Fibroblast of villous mesenchyme (primary cell): Measurements from ENCODE around the gene GIPC3. TPM values are rescaled to one million over a fixed set of nuclear protein-coding genes. Genes with fewer than 3 reads are reported as not detected.

Experiments
- DNase-seq: peaks from one replicate; pipeline ENCODE4 v3.0.0-alpha.2; 2010; ENCODE audit warnings: low read depth
- H3K4me3 ChIP-seq: 2 replicates; pipeline ENCODE4 v1.5.1; 2011; ENCODE audit warnings: low read depth, mild to moderate bottlenecking, low read length
- total RNA-seq: library from RNA; depleted of rRNA; stranded (reverse); fragments of >200 nt; gene quantifications from 2 replicates; pipeline ENCODE4 v1.2.3, GENCODE V29; 2012
- TF ChIP-seq, protein P1 (sequence below): IDR thresholded peaks from 2 replicates; pipeline ENCODE4 v1.5.1; 2012; ENCODE audit warnings: low read depth, mild to moderate bottlenecking, low read length; ENCODE audit not compliant: insufficient read depth

GIPC3 gene
- total RNA-seq, 1 donor: 0.43 TPM

DNA sequence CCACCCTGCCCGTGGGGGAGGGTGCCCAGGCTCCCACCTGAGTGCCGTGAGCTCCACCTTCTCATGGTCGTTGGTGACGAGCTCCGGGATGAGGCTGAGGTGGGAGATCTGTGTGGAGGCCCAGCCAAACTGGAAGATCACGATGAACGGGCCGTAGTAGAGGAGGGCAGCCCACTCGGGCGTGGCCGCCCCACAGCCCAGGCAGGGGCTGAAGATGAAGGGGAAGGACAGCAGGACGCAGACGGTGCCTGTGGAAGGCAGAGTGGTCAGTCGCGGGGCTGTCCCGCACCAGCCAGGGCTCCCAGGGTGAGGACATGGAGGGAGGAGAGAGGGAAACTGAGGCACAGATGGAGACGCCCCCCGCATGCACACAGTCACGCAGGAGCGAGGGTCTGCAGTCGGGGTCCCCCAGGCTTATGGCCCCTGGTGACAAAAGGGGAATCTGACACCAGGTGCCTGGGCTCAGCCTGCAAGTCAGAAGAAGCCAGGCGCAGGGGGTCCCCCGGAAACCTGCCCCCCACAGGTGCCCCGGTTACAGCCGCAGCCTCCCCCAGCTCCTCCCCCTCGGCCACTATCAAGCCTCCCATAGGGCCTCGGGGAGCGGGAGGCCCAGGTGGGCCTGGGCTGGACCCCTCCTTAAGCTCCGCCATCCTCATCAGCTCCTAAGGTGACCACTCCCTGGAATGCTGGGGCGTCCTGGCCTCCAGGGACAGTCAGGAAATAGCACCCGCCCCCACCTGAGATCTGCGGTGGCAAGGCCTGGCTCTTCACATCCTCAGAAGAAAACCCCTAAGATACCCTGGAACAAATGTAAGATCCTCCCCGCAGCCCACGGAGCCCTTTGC, 34.1 kb upstream of the GIPC3 start:
- TF ChIP-seq, protein P1, sequence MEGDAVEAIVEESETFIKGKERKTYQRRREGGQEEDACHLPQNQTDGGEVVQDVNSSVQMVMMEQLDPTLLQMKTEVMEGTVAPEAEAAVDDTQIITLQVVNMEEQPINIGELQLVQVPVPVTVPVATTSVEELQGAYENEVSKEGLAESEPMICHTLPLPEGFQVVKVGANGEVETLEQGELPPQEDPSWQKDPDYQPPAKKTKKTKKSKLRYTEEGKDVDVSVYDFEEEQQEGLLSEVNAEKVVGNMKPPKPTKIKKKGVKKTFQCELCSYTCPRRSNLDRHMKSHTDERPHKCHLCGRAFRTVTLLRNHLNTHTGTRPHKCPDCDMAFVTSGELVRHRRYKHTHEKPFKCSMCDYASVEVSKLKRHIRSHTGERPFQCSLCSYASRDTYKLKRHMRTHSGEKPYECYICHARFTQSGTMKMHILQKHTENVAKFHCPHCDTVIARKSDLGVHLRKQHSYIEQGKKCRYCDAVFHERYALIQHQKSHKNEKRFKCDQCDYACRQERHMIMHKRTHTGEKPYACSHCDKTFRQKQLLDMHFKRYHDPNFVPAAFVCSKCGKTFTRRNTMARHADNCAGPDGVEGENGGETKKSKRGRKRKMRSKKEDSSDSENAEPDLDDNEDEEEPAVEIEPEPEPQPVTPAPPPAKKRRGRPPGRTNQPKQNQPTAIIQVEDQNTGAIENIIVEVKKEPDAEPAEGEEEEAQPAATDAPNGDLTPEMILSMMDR: no peak
- no peak overlapping the region for H3K4me3 ChIP-seq
- DNase-seq: no peak

DNA sequence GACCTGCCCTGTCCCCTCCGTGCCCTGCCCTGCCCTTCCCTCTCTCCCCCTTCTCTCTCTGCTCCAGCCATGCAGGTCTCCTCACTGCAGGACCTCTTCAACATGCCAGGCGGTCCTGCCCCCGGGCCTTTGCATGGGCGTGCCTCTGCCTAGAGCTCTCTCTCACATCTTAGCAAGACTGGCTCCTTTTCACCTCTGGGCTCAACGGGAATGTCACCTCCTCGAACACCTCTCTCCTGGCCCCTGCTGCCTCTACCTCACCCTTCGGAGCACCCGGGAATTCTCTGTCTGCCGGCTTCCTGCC, 33.5 kb upstream of the GIPC3 start:
- no peak for DNase-seq
- TF ChIP-seq, protein P1: no peak
- H3K4me3 ChIP-seq: no peak overlapping the region

DNA sequence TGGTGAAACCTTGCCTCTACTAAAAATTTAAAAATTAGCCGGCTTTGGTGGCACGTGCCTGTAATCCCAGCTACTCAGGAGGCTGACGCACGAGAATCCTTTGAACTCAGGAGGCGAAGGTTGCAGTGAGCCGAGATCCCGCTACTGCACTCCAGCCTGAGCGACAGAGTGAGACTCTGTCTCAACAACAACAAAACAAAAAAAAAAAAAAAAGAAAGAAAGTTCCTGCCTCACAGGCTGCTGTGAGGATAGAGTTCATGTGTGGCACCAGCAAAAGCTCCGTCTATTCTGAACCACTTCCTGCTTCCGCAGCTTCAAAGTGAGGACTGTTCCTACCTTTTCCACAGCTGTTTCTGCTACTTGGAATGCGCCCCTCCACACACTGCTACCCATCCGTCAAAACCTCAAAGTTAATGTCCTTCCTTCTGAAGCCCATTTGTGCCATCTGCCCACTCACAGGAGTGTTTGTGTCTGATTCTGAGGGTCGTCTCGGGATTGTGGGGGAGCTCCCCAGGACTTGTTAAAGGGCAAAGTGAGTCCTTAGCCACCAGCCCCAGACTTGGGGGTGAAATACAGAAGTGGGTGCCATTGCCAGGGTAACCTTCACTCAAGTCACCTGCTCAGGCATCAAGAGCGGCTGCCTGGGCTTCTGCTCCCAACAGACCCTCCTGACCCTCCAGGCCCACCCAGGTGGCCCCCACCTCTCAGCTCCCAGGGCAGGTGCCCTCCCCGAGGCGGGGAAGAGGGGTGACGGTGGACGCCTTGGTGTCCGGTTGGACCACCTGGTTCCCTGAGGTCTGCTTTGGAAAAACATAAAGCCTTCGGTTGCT, 30.8 kb upstream of the GIPC3 start:
- TF ChIP-seq, protein P1: no peak
- no peak for DNase-seq
- no peak overlapping the region for H3K4me3 ChIP-seq

DNA sequence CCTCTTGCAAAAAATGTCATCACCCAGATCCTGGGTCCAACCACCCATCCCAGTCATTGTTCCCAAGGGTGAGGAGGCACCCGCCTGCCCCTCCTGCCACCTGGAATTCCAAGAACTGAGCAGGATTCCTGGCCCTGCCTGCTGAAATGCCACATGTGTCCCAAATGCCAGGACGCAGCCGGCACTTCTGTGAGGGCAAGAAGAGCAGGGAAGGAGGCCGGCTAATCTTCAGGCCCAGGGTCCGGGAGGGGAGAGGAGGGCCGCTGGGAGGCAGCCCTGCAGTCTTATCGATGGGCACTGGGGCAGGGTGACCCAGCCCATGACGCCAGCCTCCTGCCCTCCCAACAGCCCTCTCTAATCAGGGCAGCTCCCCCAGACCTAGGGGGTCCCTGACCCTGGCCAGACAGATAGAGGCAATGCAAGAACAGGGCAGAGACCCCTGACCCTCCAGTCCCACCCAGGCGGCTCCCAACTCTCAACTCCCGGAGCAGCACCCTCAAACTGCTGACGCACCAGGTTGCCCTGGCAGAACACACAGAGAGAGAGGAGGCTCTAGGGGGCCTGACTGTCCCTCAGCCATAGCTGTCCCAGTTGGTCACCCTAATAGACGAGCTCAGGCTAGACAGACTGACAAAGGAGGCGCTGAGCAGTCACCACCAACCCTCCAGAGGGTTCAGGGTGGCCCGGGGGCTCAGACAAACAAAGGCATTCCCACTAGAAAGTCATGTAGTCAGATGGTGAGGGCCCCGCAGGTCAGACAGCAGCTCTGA, 29.4 kb upstream of the GIPC3 start:
- TF ChIP-seq, protein P1: no peak
- DNase-seq: no peak
- peak overlapping the region; percentile 69 for H3K4me3 ChIP-seq

DNA sequence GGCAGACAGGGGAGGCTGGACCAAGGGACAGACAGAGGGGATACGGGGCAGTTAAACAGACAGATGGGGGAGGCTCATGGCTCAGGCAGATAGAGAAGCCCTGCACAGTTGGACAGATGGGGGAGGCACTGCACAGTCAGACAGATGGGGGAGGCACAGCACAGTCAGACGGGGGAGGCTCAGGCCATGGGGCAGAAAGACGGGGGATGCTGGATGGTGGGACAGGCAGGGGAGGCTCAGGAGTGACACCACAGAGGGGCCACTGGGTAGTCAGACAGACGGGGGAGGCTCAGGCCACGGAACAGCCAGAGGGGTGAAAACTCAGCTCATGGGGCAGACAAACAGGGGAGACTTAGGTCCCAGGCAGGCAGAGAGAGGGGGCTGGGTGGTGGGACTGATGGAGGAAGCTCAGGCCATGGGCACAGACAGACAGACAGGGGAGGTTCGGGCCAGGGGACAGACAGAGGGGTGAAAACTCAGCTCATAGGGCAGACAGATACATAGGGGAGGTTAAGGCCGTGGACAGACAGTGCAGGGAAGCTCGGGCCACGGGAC, 28.8 kb upstream of the GIPC3 start:
- peak overlapping the region; percentile 69 for H3K4me3 ChIP-seq
- TF ChIP-seq, protein P1: no peak
- no peak for DNase-seq

DNA sequence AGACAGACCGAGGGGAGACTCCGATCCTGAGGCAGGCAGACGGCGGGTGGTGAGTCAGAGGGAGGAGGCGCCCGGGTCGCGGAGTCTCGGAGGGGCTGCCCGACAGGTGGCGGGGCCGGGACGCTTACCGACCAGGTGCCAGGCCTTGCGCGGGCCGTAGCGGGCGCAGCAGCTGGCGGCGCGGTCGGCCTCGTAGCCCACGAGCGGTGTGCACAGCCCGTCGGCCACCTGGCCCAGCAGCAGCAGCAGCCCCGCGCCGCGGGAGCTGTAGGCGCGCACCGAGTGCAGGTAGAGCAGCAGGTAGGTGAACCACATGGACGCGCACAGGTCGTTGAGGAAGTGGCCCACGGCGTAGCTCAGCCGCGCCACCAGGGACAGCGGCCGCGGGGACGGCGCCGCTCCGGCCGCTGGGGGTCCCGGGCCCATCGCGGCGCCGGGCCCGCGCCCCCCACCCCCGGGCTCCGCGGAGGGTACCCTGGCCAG, 28.3 kb upstream of the GIPC3 start:
- TF ChIP-seq, protein P1: no peak
- DNase-seq: peak; percentile 66
- H3K4me3 ChIP-seq: peak overlapping the region; percentile 69
